Measurements from ENCODE around the gene RXFP1.

GRCh38 chr4:158544141-158544540 is 22.5 kb downstream of the RXFP1 start:
- TF ChIP-seq CTCF (IDR thresholded peaks at IDR 0.05), result no peak
- no peak for TF ChIP-seq EP300 (IDR thresholded peaks at IDR 0.05)
- no peak for TF ChIP-seq POLR2A (IDR thresholded peaks at IDR 0.05)

Data from stomach (tissue), 4 donors.